OCI-M2 (cell line): ENCODE results near the gene PRDM7.
A peak's percentile ranks its signal among the peaks of the same experiment; 100 is the strongest.

Experiments
- DNase-seq: peaks from one replicate; lab custom pipeline; 2025; ENCODE audit not compliant: unreplicated experiment; lab: John Stamatoyannopoulos, UW

PRDM7 gene

DNA sequence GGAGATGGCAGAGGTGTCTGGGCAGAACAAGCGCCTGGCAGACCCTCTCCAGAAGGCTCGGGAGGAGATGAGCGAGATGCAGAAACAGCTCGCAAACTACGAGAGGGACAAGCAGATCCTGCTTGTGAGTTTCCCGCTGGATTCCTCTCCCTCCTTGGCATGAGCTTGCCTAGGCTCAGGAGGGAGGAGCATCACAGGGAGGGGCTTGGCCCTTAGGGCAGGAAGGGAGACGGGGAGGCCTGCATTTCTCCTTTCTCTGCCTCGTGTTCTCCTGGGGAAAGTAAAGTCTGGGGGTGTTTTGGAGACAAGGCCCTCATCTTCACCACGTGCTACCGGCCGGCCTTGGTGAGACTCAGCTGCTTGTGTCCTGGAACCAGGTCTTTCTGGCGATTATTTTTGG, 39.9 kb downstream of the PRDM7 start:
- no peak for DNase-seq

DNA sequence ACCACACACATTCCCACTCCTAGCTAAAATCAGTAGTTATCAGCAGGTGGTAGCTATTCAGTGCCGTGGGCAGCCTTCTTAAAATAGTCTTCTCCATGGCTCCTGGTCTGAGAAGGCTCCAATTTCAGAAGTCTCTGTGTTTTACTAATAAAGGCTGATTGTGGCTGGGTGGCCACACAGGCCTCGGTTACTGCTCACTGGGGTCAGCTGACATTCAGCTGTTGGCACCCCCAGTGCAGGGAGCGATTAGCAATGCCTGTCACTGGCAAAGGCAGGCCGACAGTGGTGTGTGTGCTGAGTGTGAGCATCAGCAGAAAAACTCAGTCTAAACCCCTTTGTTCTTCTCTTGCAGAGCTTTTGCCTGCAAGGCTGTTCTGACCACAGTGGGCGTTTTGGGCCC, 41.2 kb downstream of the PRDM7 start:
- no peak for DNase-seq

DNA sequence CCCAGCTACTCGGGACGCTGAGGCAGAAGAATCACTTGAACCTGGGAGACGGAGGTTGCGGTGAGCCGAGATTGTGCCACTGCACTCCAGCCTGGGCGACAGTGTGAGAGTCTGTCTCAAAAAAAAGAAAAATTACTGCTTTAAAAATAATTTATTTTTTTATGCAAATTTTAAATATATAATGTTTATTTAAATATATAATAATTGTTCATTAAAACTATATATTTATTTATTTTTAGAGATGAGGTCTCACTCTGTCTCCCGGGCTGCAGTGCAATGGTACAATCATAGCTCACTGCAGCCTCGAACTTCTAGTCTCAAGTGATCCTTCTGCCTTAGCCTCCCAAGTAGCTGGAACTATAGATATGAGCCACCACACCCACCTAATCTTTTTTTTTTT, 42.6 kb downstream of the PRDM7 start:
- no peak for DNase-seq

DNA sequence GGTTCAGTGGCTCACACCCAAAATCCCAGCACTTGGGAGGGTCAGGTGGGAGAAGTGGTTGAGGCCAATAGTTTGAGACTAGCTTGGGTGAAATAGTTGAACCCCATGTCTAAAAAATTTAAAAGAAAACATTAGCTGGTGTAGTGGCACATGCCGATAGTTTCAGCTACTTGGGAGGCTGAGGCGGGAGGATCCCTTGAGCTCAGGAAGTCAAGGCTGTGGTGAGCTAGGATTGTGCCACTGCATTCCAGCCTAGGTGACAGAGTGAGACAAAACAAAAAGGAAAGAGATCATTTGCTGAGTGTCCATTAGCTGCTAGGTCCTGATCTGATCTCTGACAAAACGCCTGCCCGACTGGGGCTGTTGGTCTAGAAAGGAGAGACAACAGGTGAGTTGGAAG, 43.7 kb downstream of the PRDM7 start:
- DNase-seq = no peak

DNA sequence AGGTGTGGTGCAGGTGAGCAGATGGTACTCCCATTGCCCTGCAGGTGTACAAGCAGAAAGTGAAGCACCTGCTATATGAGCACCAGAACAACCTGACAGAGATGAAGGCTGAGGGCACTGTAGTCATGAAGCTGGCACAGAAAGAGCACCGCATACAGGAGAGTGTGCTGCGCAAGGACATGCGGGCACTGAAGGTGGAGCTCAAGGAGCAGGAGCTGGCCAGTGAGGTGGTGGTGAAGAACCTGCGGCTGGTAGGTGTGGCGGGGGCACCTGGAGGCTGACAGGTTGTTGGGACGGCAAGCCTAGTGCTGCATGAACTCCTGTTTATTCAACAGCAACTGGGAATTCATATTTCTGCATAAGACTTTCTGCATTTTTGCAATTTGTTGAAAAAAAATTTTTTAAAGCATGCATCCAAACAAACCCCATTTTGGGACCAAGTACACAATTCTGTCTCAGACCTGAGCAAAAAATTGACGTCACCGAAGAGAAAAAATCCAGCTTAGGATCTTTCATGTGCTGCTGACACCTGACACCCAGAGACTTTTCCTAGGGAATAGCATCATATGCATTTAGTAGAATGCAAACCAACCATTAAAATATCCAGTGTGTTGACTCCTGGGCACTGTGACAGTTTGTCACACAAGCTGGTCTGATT, 44.3 kb downstream of the PRDM7 start:
- no peak for DNase-seq

DNA sequence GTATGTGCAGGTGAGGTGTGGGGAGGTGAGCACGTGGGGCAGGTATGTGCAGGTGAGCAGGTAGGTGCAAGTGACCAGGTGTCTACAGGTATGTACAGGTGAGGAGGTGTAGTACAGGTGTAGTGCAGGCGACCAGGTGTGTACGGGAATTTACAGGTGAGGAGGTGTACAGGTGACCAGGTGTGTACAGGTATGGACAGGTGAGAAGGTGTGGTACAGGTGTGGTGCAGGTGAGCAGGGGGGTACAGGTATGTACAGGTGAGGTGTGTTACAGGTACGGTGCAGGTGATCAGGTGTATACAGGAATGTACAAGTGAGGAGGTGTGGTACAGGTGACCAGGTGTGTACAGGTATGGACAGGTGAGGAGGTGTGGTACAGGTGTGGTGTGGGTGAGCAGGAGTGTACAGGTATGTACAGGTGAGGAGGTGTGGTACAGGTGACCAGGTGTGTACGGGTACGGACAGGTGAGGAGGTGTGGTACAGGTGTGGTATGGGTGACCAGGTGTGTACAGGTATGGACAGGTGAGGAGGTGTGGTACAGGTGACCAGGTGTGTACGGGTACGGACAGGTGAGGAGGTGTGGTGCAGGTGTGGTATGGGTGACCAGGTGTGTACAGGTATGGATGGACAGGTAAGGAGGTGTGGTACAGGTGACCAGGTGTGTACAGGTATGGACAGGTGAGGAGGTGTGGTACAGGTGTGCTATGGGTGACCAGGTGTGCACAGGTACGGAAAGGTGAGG, 45.0 kb downstream of the PRDM7 start:
- no peak for DNase-seq

DNA sequence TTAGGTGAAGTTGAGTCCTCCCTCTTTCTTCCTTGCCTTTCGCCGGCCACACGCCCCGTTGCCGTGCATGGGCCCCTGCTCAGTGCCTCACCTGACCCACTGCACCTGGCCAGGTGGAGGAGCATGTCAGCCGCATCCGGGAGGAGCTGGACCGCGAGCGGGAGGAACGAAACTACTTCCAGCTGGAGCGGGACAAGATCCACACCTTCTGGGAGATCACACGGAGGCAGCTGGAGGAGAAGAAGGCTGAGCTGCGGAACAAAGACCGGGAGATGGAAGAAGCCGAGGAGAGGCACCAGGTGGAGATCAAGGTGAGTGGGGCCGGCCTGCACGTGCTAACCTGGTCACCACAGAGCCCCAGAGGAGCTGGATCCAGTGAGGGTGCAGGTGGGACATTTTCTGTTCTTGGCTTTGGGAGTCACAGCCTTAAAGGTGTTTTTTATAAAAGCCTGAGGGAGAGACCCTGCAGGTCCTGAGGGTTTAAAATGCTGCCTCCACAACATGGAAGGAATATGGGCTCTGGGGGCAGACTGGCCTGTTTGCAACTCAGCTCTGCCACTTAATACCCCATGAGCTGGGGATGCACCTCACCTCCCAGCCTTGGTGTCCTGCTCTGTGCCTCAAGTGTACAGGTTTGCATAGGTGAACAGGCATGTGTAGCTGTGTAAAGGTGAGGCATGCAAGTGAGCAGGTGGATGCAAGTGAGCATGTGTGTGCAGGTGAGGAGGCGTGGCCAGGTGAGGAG, 45.8 kb downstream of the PRDM7 start:
- DNase-seq = no peak

DNA sequence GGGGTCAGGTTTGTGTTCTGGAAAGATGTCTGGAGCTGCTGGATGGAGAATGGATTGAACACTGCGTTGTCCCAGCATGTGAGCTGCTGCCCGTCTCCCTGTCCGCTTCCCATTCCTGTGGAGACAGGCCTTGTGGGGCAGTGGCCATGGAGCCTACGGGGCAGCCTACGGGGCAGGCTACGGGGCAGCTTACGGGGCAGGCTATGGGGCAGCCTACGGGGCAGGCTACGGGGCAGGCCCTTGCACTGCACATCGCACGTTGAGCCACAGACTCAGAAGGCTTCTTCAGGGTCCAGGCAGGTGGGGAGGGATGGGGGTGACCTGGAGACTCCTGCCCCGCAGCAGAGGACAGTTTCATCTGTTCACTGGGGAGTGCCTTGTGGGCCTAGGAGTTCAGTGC, 48.1 kb downstream of the PRDM7 start:
- DNase-seq = no peak

DNA sequence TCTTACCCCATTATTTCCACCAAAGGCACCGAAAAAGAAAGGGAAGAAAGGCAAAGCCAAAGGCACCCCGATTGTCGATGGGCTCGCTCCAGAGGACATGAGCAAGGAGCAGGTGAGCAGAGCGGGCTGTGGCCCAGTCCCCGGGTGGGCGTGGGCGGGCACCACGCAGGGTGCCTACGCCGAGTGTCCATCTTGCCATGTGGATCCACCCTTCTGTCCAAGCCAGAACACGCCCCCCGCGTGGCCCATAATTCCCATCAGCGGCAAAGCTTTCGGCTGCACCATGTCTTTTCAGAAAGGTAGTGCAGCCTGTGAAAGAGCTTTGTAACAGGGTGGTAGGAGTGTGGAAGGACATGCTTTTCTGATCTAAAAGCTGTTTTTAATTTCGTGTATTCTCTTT, 49.5 kb downstream of the PRDM7 start:
- no peak for DNase-seq

DNA sequence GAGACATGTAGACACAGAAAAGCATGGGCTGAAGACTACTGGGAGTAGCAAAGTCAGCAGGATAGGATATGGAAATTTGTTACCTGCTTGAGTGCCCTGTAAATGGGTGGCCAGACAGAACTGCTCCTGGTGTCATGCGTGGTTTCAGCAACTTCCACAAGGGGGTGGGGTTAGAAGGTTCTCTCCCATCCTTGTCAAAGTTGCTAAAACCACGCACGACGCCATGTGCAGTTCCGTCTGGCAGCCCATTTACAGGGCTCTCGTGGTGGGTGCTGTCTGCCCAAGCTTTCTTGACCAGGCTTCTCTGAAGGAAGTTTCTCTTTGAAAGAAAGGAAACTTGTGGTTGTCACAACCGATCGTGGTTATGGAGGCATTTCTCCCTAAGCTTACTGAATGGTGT, 51.0 kb downstream of the PRDM7 start:
- no peak for DNase-seq

DNA sequence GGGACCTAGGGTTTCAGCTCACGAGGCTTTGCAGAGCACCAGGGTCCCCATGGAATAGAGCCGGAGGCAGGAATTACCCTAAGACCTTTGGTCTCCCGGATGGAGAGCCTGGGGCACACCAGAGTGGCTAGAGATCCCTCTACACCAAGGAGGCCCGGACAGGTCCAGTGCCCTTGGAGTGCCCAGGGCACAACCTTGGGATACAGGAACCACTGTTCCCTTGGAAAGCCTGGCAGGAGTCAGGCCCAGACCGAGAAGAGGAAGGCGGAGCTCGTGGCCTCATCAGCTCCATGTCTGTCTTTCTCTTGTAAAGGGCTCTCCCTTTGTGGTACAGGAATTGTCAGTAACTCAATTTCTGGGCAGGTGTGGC, 54.1 kb downstream of the PRDM7 start:
- DNase-seq = no peak

DNA sequence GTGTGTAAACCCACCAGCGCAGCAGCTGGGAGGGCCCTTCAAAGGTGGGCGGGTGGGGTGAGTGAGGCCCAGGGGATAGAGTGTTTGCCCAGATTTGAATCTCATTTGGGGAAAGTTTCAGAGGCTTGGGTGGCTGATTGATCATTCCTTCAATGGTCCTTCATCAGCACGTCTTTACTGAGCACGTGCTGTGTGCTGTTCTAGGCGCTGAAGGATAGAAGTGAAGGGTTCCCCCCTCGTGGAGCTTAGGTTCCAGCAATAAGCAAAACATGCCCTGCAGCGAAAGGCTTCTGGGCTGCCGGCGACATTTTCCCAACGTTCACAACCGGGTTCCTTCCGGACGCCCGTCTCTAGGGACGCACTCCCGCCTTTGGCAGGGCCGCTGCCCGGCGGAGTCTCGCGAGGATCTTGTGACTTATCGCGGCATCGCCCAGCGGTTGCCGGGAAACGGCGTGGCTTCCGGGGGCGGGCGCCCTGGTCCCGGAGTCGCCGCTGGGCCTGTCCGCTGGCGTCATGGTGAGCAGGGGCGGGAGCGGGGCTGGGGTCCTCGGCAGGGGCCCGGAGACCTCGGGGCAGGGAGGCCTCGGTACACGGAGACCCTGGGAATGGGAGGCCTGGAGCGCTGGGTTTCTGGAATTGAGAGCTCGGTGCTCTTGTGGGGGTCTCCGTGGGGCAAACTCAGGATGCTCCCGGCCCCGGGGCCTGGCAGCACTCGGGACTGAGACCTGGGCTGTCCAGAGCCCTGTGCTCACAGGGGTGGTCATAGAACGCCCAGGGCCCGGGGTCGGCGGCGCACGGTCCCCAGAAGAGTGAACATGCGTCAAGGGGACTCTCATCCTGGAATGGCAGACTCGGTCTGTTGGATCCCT, 54.7 kb downstream of the PRDM7 start:
- DNase-seq = peak; percentile 42

DNA sequence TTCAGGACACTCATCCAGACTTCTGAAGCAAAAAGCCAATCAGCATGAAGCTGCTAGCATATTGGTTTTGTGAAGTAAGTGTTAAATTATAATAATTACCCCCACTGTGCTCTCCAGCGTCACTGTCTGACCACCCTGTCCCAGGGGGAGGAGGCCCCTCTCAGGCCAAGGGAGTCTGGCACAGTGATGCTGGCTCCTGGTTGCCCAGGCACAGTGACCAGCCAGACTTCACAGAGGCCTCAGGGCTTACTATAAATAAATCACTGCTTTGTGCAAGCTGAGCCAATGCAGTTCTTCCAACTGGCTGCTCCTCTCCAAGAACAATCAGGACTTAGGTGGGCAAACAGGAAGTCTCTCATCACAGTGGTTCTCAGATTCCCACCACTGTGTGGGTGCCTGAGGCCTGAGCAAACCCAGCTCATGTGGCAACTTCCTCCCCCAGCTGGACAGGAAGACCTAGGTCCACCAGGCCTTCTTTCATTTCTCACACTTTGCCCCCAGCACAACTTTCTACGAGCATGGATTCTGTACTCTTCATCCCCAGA, 56.2 kb downstream of the PRDM7 start:
- no peak for DNase-seq

DNA sequence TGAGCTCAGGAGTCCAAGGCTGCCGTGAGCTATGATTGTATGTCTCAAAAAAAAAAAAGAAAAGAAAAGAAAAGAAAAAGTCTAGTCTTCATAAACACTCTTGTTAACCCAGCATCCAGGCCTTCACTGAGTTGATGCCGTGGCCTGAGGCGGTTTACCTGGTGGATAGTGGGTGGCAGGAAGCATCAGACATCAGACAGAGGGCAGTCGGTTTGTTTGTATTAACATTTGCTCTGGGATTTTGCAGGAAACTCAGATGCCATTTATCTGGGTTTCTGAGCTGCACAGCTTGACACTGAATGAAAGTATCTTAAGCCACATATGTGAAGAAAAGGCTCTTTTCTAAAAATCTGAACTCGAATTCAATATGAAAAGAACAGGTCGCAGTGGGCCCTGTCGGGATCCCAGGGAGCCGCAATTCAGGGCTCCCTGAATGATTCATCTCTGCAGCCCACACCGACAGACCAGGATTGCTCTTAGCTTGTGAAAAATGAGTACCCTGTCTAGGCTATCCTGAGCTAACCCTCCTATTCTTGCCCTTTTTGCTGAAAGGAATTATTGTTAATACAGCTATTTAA, 56.8 kb downstream of the PRDM7 start:
- DNase-seq = no peak

DNA sequence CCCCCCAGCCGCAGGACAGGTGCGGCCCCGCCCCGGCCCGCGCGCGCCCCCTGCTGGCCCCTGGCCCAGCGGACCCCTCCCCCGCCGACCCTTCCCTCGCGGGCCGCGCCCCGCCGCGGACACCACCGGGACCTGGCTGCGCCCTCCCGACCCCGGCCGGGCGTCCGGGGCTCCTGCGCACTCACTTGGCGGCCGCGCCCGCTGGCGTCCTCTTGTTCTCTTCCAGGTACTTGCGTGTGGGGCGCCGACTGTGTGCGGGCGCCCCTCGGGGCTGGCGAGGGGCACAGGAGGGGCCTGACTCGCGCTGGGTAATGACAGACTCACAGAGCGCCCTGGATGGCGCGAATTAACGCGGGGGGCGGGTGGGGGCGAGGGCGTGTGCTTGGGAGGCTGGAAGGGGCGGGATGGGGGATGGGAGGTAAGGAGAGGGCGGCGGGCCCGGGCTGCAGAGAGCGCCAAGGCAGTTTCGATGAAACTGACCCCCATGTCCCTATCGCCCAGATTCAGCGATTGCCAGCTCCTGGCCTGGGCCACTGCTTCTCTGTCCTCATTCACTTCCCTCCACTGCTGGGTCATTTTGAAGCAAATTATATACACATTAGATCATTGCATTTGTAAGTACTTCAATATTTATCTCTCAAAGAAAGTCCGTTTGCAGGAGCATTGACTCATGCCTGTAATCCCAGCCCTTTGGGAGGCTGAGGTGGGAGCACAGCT, 57.4 kb downstream of the PRDM7 start:
- DNase-seq = no peak

DNA sequence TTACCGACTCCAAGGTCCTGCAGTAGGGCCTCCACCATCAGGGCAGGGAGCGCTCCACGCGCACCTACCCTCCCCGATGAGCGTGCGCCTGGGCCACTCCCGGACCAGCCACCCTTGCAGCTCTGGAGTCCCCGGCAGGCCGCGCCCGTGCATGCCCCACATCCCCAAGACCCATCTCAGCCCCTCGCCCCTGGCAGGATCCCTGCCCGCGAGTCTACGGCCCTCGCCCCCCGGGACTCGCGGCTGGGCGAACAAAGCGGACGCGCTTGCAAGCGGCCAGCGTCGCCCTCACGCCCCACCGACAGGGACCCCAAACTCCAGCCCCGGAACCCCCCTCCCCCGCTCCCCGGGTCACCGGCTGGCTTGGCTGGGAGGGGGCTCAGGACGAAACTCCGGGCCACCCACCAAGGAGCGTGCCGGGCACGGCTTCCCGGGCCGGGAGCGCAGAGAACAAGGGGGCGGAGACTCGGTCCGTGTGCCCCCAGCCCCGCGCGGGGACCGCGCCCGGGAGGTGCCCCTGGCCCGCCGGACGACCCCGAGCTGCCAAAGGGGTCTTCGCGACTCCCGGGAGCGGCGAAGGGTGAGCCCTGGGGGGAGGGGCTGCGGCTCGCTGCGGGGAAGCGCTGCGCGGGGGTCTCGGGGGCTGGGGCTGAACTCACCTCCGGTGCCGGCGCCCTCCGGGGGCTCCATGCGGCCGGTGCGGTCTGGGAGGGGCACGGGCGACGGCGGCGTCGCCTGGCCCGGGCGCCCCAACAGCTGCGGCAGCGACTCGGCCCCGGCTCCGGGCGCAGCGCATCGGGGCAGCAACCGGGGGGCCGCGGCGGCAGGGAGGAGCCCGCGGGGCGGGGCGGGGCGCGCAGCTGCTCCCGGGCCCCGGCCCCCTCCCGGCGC, 58.2 kb downstream of the PRDM7 start, which contains the start of gene DBNDD1:
DBNDD1 (minus strand) TSS at position 805 of the 891 bp plus-strand sequence; CDS start at position 690, 115 bp downstream.
- DNase-seq = no peak

DNA sequence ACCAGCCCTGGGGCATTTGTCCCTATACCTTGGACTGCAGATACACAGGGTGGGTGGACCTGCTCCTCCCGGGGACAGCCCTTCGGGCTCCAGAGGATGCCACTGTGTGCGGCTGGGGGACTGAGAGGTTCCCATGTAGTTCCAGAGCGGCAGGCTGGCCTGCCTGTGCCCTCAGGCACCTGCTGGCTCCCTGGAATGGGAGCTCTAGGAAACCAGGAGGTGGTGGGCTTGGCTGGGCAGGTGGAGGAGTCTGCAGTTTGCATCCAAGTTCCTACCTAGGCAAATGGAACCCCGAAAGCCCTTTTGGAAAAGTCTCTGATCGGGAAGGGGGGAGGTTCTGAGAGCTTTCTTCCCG, 58.9 kb downstream of the PRDM7 start:
- DNase-seq = no peak

DNA sequence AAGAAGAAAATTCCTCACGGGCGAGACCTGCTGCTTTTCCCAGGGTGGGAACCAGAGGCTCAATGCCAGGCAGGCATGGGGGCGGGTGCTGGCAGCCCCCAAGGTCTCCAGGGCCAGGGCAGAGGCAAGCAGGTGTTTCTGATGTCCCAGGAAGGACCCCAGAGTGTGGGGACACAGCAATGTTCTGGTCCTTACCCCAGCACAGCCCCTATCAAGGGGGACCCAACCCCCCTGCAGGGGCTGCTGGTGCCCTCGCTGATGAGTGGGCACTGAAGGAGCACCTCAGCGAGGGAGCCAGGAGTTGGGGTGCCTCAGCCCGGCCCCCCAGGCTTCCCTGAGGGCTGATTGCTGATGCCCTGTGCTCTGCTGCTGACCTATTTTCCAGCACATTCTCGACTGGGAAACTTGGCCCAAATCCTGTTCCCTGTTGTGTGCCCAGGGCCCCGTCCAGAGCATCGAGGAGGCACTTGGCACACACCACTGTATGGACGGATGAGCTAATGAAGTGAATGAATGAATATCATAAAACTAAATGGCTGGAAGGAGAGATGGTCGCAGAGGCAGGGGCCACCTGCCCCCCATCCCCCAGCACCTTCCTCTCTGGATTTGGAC, 60.7 kb downstream of the PRDM7 start:
- DNase-seq = no peak
